ENCODE measurements around the gene NPC1L1. TPM values are rescaled to one million over a fixed set of nuclear protein-coding genes. Genes with fewer than 3 reads are reported as not detected.

The NPC1L1 gene
- polyA plus RNA-seq, 1 donor from 2014 or later: not detected

DNA sequence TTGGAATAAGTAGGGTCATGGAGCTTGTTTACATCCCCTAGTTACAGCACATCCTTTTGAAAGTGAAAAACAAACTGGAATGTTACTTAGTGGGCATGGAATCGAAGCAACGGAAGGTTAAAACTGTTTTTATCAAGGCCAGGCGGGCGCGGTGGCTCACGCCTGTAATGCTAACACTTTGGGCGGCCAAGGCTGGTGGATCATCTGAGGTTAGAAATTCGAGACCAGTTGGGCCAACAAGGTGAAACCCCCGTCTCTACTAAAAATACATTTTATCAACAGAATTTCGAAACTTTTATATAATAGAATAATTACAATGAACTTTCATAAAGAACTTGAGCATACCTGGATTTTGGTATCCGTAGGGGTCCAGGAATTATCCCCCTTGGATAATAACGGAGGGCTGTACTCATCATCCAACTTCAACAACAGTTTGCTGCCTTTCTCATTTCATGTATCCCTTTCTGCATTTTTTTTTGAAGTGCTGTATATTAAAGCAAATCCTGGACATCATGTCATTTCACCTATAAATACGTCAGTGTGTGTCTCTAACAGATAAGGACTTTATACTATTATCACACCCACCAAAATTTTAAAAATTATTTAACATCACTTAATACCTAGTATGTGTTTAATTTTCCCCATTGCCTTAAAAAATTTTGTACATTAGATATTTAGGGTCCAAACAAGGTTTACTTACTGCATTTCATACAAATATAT lies 42.2 kb upstream of the NPC1L1 start:
- Histone ChIP-seq H3K9me3 (ENCODE audit: low read length) (no peaks in the 10 kb centered on the region), H3K27me3 (ENCODE audit: insufficient read depth, low read depth, low read length) (no peaks in the 10 kb centered on the region), H3K4me3 (ENCODE audit: low read length) (peak overlapping the region; percentile 100), H3K9ac (ENCODE audit: low read length) (peak overlapping the region; percentile 97), H2AFZ (ENCODE audit: low read depth, low read length) (no peak overlapping the region), H3F3A (ENCODE audit: insufficient read depth, low read length, poor library complexity, severe bottlenecking) (no peaks in the 10 kb centered on the region), H3K27ac (ENCODE audit: low read length) (peak overlapping the region; percentile 97), H4K20me1 (ENCODE audit: insufficient read depth) (no peaks in the 10 kb centered on the region), H3K36me3 (ENCODE audit: insufficient read depth, low read length) (peaks cover under 1% of the 10 kb centered on the region), H3K4me2 (ENCODE audit: low read length) (peak overlapping the region; percentile 86), H3K79me2 (replicated peaks; ENCODE audit: insufficient read depth, low read length) (peaks cover 13% of the 10 kb centered on the region), H3K9me2 (ENCODE audit: insufficient read depth, low read length) (no peaks in the 10 kb centered on the region)
- TF ChIP-seq EZH2 (IDR thresholded peaks at IDR 0.05; ENCODE audit: borderline replicate concordance, insufficient read depth, low read length, poor library complexity, severe bottlenecking) (no peak), RAD21 (conservative IDR thresholded peaks at IDR 0.05) (no peak), MXI1 (conservative IDR thresholded peaks at IDR 0.05; ENCODE audit: poor library complexity, severe bottlenecking) (no peak), SMC3 (conservative IDR thresholded peaks at IDR 0.05; ENCODE audit: poor library complexity) (no peak)
- TF ChIP-seq, protein P1, sequence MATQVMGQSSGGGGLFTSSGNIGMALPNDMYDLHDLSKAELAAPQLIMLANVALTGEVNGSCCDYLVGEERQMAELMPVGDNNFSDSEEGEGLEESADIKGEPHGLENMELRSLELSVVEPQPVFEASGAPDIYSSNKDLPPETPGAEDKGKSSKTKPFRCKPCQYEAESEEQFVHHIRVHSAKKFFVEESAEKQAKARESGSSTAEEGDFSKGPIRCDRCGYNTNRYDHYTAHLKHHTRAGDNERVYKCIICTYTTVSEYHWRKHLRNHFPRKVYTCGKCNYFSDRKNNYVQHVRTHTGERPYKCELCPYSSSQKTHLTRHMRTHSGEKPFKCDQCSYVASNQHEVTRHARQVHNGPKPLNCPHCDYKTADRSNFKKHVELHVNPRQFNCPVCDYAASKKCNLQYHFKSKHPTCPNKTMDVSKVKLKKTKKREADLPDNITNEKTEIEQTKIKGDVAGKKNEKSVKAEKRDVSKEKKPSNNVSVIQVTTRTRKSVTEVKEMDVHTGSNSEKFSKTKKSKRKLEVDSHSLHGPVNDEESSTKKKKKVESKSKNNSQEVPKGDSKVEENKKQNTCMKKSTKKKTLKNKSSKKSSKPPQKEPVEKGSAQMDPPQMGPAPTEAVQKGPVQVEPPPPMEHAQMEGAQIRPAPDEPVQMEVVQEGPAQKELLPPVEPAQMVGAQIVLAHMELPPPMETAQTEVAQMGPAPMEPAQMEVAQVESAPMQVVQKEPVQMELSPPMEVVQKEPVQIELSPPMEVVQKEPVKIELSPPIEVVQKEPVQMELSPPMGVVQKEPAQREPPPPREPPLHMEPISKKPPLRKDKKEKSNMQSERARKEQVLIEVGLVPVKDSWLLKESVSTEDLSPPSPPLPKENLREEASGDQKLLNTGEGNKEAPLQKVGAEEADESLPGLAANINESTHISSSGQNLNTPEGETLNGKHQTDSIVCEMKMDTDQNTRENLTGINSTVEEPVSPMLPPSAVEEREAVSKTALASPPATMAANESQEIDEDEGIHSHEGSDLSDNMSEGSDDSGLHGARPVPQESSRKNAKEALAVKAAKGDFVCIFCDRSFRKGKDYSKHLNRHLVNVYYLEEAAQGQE (IDR thresholded peaks at IDR 0.05; ENCODE audit: borderline replicate concordance): no peak
- TF ChIP-seq, protein P2, sequence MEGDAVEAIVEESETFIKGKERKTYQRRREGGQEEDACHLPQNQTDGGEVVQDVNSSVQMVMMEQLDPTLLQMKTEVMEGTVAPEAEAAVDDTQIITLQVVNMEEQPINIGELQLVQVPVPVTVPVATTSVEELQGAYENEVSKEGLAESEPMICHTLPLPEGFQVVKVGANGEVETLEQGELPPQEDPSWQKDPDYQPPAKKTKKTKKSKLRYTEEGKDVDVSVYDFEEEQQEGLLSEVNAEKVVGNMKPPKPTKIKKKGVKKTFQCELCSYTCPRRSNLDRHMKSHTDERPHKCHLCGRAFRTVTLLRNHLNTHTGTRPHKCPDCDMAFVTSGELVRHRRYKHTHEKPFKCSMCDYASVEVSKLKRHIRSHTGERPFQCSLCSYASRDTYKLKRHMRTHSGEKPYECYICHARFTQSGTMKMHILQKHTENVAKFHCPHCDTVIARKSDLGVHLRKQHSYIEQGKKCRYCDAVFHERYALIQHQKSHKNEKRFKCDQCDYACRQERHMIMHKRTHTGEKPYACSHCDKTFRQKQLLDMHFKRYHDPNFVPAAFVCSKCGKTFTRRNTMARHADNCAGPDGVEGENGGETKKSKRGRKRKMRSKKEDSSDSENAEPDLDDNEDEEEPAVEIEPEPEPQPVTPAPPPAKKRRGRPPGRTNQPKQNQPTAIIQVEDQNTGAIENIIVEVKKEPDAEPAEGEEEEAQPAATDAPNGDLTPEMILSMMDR (IDR thresholded peaks at IDR 0.05; ENCODE audit: poor library complexity, severe bottlenecking): no peak

DNA sequence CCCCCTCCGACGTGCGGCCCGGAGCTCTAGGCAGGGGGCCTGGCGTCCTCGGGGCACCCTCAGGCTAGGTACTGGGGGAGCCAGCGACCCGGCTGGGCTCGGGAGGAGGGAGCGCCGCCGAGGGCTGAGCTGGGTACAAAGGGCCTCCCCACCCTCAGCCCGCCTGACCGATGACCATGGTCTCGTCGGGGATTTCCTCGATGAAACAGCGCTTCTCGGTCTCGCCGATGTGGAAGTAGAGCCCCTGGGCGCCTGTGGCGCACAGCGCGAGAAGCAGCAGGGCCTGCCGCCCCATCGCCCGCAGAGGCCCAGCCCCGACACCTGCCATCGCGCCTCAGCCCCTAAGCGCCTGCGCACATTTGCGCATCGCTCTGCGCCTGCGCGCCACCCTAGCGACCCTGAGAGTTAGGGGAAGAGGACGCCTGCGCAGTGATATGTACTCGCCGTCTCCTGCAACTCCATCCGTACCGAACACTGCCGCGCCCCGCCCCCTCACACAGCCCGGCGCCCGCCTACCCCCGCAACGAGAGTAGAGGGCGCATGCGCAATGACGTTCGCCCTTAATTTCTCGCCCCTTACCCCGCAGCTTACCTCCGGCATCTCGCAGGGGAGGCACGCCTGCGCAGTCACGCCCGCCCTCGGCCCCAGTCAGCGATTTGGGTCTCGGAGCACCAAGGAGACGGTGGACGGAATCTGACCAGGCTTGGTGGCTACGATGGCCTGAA lies 40.9 kb upstream of the NPC1L1 start, which contains the start of gene TMED4:
TMED4 (minus strand) TSS at position 353 of the 725 bp plus-strand sequence; CDS start at position 328, 25 bp downstream.
- Histone ChIP-seq H3K79me2 (replicated peaks; ENCODE audit: insufficient read depth, low read length) (peaks cover 13% of the 10 kb centered on the region), H2AFZ (ENCODE audit: low read depth, low read length) (peak within 1 kb of the TSS; percentile 88)

More for the DNA sequence above, 40.9 kb upstream of the NPC1L1 start, which contains the start of gene TMED4:
- H4K20me1 ChIP-seq (ENCODE audit: insufficient read depth): no peaks in the 10 kb centered on the region
- peak within 1 kb of the TSS; percentile 97 for H3K27ac ChIP-seq (ENCODE audit: low read length)
- TF ChIP-seq, protein P2 (IDR thresholded peaks at IDR 0.05; ENCODE audit: poor library complexity, severe bottlenecking): no peak
- TF ChIP-seq MXI1 (conservative IDR thresholded peaks at IDR 0.05; ENCODE audit: poor library complexity, severe bottlenecking) (peak; percentile 75), SMC3 (conservative IDR thresholded peaks at IDR 0.05; ENCODE audit: poor library complexity) (peak; percentile 54), POLR2AphosphoS5 (IDR thresholded peaks at IDR 0.05) (peak; percentile 92), EP300 (conservative IDR thresholded peaks at IDR 0.05; ENCODE audit: poor library complexity, severe bottlenecking) (peak; percentile 5), EZH2 (IDR thresholded peaks at IDR 0.05; ENCODE audit: borderline replicate concordance, insufficient read depth, low read length, poor library complexity, severe bottlenecking) (no peak), TAF1 (IDR thresholded peaks at IDR 0.05; ENCODE audit: low read depth) (peak; percentile 52), RAD21 (conservative IDR thresholded peaks at IDR 0.05) (peak; percentile 37)
- TF ChIP-seq, protein P1 (IDR thresholded peaks at IDR 0.05; ENCODE audit: borderline replicate concordance): peak; percentile 73
- peak within 1 kb of the TSS; percentile 97 for H3K9ac ChIP-seq (ENCODE audit: low read length)
- H3K27me3 ChIP-seq (ENCODE audit: insufficient read depth, low read depth, low read length): no peaks in the 10 kb centered on the region
- H3F3A ChIP-seq (ENCODE audit: insufficient read depth, low read length, poor library complexity, severe bottlenecking): no peaks in the 10 kb centered on the region
- H3K9me3 ChIP-seq (ENCODE audit: low read length): no peaks in the 10 kb centered on the region
- no peaks in the 10 kb centered on the region for H3K9me2 ChIP-seq (ENCODE audit: insufficient read depth, low read length)
- H3K4me2 ChIP-seq (ENCODE audit: low read length): peak within 1 kb of the TSS; percentile 86
- H3K4me3 ChIP-seq (ENCODE audit: low read length): peak within 1 kb of the TSS; percentile 100
- H3K36me3 ChIP-seq (ENCODE audit: insufficient read depth, low read length): peaks cover 4% of the 10 kb centered on the region

Data from neural cell (in vitro differentiated cells).